Right cardiac atrium (tissue), 5 donors: ENCODE results near the gene CD248. TPM values are rescaled to one million over a fixed set of nuclear protein-coding genes. Genes with fewer than 3 reads are reported as not detected.
A peak's percentile ranks its signal among the peaks of the same experiment; 100 is the strongest.
"Not testable (repeated sequence)": the region's sequence is repeated elsewhere in the genome, so short reads cannot be mapped to it uniquely, and the experiment has no call there.

ENCODE experiments used
- ATAC-seq, 2 donors: fragments of 200-7000 bp; cut with Tn5 transposase; one replicate each; pipeline versions ENCODE4 v1.8.0 to v1.9.1; 2020; ENCODE audit warnings: moderate library complexity in 2 of 2, mild to moderate bottlenecking in 1 of 2
- DNase-seq, 3 donors: peaks; one replicate each; pipeline ENCODE4 v3.0.0-alpha.2; 2020
- H3K27ac ChIP-seq: one replicate; pipeline ENCODE4 v1.5.1; 2013; ENCODE audit warnings: mild to moderate bottlenecking, low read length, control low read depth, moderate library complexity
- H3K27me3 ChIP-seq: one replicate; pipeline ENCODE4 v1.6.1; 2013; ENCODE audit not compliant: control insufficient read depth, insufficient read depth
- H3K4me1 ChIP-seq: one replicate; pipeline ENCODE4 v1.6.1; 2013; ENCODE audit warnings: low read length; ENCODE audit not compliant: control insufficient read depth, insufficient read depth
- H3K4me3 ChIP-seq: one replicate; pipeline ENCODE4 v1.5.1; 2013; ENCODE audit warnings: low read length, control low read depth
- H3K9me3 ChIP-seq: one replicate; pipeline ENCODE4 v1.6.1; 2013; ENCODE audit warnings: low read length; ENCODE audit not compliant: control insufficient read depth
- WGBS: extraction: QIAGEN DNeasy Blood & Tissue Kit; methylation state at CpG from one replicate; pipeline ENCODE4 v1.1.7; 2013; 5-methylcytosine and 5-hydroxymethylcytosine counted together
- intact Hi-C, 4 donors: fragments of 100-400 bp; cut with DNase I; formaldehyde crosslinking; loops; one replicate each; pipeline versions ENCODE4 v1.11.0 to v1.14.0; 2022 to 2023
- polyA plus RNA-seq: library from polyadenylated mRNA; stranded (reverse); fragments of 200-250 nt; gene quantifications from one replicate; pipeline ENCODE4 v1.2.3, GENCODE V29; 2013
- total RNA-seq, 4 donors: library from RNA; stranded (reverse); fragmentation: NEBNext Ultra II Directional; extraction: Animal tissue kit (Norgen Biotek cat#: 25700); gene quantifications; one replicate each; pipeline ENCODE4 v1.2.1, GENCODE V29; 2021
- donor health status: healthy with polysubstance abuse.
- donor health status: DM: no; HTN: yes; CAD: no.
- donor health status: DM: no; HTN: no; CAD: no.
- donor health status: DM: no; HTN: yes; CAD: no; lungs with severe emphysema.
- donor health status: DM: yes; HTN: yes; CAD: no.

The CD248 gene
- total and polyA plus RNA-seq, 5 donors, result 10.5 to 22.9 (median 21.1) TPM

GRCh38 chr11:66325263-66325671 is 8.4 kb upstream of the CD248 start:
- ATAC-seq, result no peak
- Histone ChIP-seq H3K27ac (no peak overlapping the region), H3K4me1 (no peaks in the 10 kb centered on the region), H3K9me3 (no peaks in the 10 kb centered on the region), H3K4me3 (no peak overlapping the region), H3K27me3 (no peaks in the 10 kb centered on the region)
- peak in 1 of 3 donors; percentile 50 for DNase-seq
- intact Hi-C loops, result no loop called here
- WGBS, result 80% methylated on average over 8 of the region's 8 CpGs

- Histone ChIP-seq H3K27me3 (no peaks in the 10 kb centered on the region), H3K4me3 (no peak overlapping the region), H3K9me3 (no peaks in the 10 kb centered on the region), H3K27ac (no peak overlapping the region), H3K4me1 (no peaks in the 10 kb centered on the region)
- ATAC-seq (no peak), DNase-seq (peak in 2 of 3 donors; percentile 58 to 65)
- WGBS, result 85% methylated on average over 10 of the region's 10 CpGs
- intact Hi-C loops, result no loop called here
These were observed 7.8 kb upstream of the CD248 start for GRCh38 chr11:66324664-66325063.

GRCh38 chr11:66323684-66324083 is 6.8 kb upstream of the CD248 start:
- Histone ChIP-seq H3K9me3 (no peaks in the 10 kb centered on the region), H3K27me3 (no peaks in the 10 kb centered on the region), H3K4me3 (no peak overlapping the region), H3K4me1 (no peaks in the 10 kb centered on the region), H3K27ac (no peak overlapping the region)
- DNase-seq (peak in 2 of 3 donors; percentile 6 to 10), ATAC-seq (no peak)
- intact Hi-C loops, result no loop called here
- WGBS, result 100% methylated on average over 1 of the region's 1 CpG

- Histone ChIP-seq H3K4me3 (no peak overlapping the region), H3K27me3 (no peaks in the 10 kb centered on the region), H3K4me1 (peaks cover 2% of the 10 kb centered on the region), H3K9me3 (no peaks in the 10 kb centered on the region), H3K27ac (no peak overlapping the region)
- intact Hi-C loops, result no loop called here
- 72% methylated on average over 11 of the region's 11 CpGs for WGBS
- peak; percentile 88 to 94 (median 92) for DNase-seq
- peak; percentile 62 to 81 for ATAC-seq
These were observed 6.0 kb upstream of the CD248 start for GRCh38 chr11:66322732-66323427.

- Histone ChIP-seq H3K4me3 (no peak overlapping the region), H3K27me3 (no peaks in the 10 kb centered on the region), H3K27ac (no peak overlapping the region), H3K4me1 (peaks cover 5% of the 10 kb centered on the region), H3K9me3 (no peaks in the 10 kb centered on the region)
- intact Hi-C loops, result no loop called here
- ATAC-seq (no peak), DNase-seq (peak in 1 of 3 donors; percentile 22)
- WGBS, result 84% methylated on average over 4 of the region's 4 CpGs
These were observed 4.8 kb upstream of the CD248 start for GRCh38 chr11:66321606-66322005.

- H3K4me1 ChIP-seq, H3K27ac ChIP-seq, H3K9me3 ChIP-seq, intact Hi-C loops, H3K4me3 ChIP-seq, H3K27me3 ChIP-seq, DNase-seq, ATAC-seq: not testable (repeated sequence)
- WGBS, result 83% methylated on average over 6 of the region's 6 CpGs
These were observed 3.9 kb upstream of the CD248 start for GRCh38 chr11:66320748-66321147.

- H3K4me3 ChIP-seq, H3K27me3 ChIP-seq, ATAC-seq, H3K4me1 ChIP-seq, H3K27ac ChIP-seq, DNase-seq, intact Hi-C loops, H3K9me3 ChIP-seq: not testable (repeated sequence)
- WGBS, result 100% methylated on average over 1 of the region's 2 CpGs
These were observed 3.4 kb upstream of the CD248 start for GRCh38 chr11:66320289-66320688.

- no peak for ATAC-seq
- intact Hi-C loops, result loop anchor here in 1 of 4 donors (10.0 kb wide), 1 partner anchor 66 kb away; no protein-coding TSS in a partner anchor
- peaks cover 5% of the 10 kb centered on the region for H3K4me1 ChIP-seq
These were observed 1.7 kb upstream of the CD248 start for GRCh38 chr11:66318600-66318970.

GRCh38 chr11:66317723-66318599 is 1.1 kb upstream of the CD248 start:
- Histone ChIP-seq H3K27me3 (no peaks in the 10 kb centered on the region), H3K27ac (peak overlapping the region; percentile 82), H3K4me1 (peaks cover 5% of the 10 kb centered on the region), H3K4me3 (no peak overlapping the region), H3K9me3 (no peaks in the 10 kb centered on the region)
- intact Hi-C loops, result loop anchor here in 2 of 4 donors (2.0 to 10.0 kb wide), 2 partner anchors 53 to 67 kb away; partner anchors contain the start of gene SLC29A2 (in 1 of the 2)
- DNase-seq (peak; percentile 74 to 86 (median 83)), ATAC-seq (peak; percentile 4 to 15)
- 27% methylated on average over 16 of the region's 16 CpGs for WGBS

More at GRCh38 chr11:66318600-66318970, 1.7 kb upstream of the CD248 start:
- Histone ChIP-seq H3K27ac (no peak overlapping the region), H3K27me3 (no peaks in the 10 kb centered on the region), H3K4me3 (no peak overlapping the region), H3K9me3 (no peaks in the 10 kb centered on the region)
- 79% methylated on average over 3 of the region's 3 CpGs for WGBS
- DNase-seq, result no peak

GRCh38 chr11:66317322-66317722 is 478 bp upstream of the CD248 start:
- 4% methylated on average over 14 of the region's 14 CpGs for WGBS
- Histone ChIP-seq H3K4me1 (peaks cover 5% of the 10 kb centered on the region), H3K27me3 (no peaks in the 10 kb centered on the region), H3K27ac (peak overlapping the region; percentile 82), H3K9me3 (no peaks in the 10 kb centered on the region), H3K4me3 (peak overlapping the region; percentile 47)
- intact Hi-C loops, result loop anchor here in 2 of 4 donors (2.0 to 10.0 kb wide), 2 partner anchors 53 to 67 kb away; partner anchors contain the start of gene SLC29A2 (in 1 of the 2)
- DNase-seq (peak; percentile 51 to 87 (median 86)), ATAC-seq (peak; percentile 6 to 12)
